HepG2 (cell line): Measurements from ENCODE around the gene AP1AR. TPM values are rescaled to one million over a fixed set of nuclear protein-coding genes. Genes with fewer than 3 reads are reported as not detected.

Source experiments
- ARID3A ChIP-seq: IDR thresholded peaks from 2 replicates; pipeline ENCODE4 v1.6.1; 2012; ENCODE audit warnings: low read depth, low read length, improper control_type of control experiment
- ATF5 ChIP-seq: sonication (generic); formaldehyde crosslinking; IDR thresholded peaks from 2 replicates; pipeline ENCODE4 v1.4.0; 2020; ENCODE audit warnings: mild to moderate bottlenecking, low read depth, missing genetic modification reagents
- CENPX ChIP-seq: sonication (generic); formaldehyde crosslinking; IDR thresholded peaks from 2 replicates; pipeline ENCODE4 v1.9.0; 2021; ENCODE audit warnings: mild to moderate bottlenecking, missing genetic modification reagents, moderate library complexity
- EHMT2 ChIP-seq: fragments of 200-600 bp; sonication (generic); IDR thresholded peaks from 2 replicates; pipeline ENCODE4 v1.7.0; 2017; ENCODE audit warnings: antibody characterized with exemption, low read depth, low read length, borderline replicate concordance
- IRF2 ChIP-seq: IDR thresholded peaks from 2 replicates; pipeline ENCODE4 v1.6.1; 2018; ENCODE audit warnings: missing genetic modification reagents, missing compliant biosample characterization
- MXD4 ChIP-seq: IDR thresholded peaks from 2 replicates; pipeline ENCODE4 v1.6.1; 2016; ENCODE audit warnings: mild to moderate bottlenecking, missing biosample characterization, missing genetic modification reagents
- NAIF1 ChIP-seq: sonication (generic); formaldehyde crosslinking; IDR thresholded peaks from 2 replicates; pipeline ENCODE4 v1.5.0; 2020; ENCODE audit warnings: mild to moderate bottlenecking, missing genetic modification reagents, borderline replicate concordance
- NR2F1 ChIP-seq, 2 experiments: fragments of 450-650 bp in 1 of 2; formaldehyde crosslinking in 1 of 2; IDR thresholded peaks; 2 replicates each; pipeline versions ENCODE4 v1.5.0 to v1.6.1; 2016 to 2020; ENCODE audit warnings: mild to moderate bottlenecking in 1 of 2, missing compliant biosample characterization in 1 of 2, missing genetic modification reagents in 1 of 2, moderate library complexity in 1 of 2
- PATZ1 ChIP-seq: sonication (generic); formaldehyde crosslinking; IDR thresholded peaks from 2 replicates; pipeline ENCODE4 v1.4.0; 2020; ENCODE audit warnings: missing genetic modification reagents
- PITX1 ChIP-seq: sonication (generic); formaldehyde crosslinking; IDR thresholded peaks from 2 replicates; pipeline ENCODE4 v1.5.1; 2020; ENCODE audit warnings: mild to moderate bottlenecking, missing genetic modification reagents
- POGK ChIP-seq: sonication (generic); formaldehyde crosslinking; conservative IDR thresholded peaks from 2 replicates; pipeline ENCODE4 v1.8.0; 2022; ENCODE audit warnings: mild to moderate bottlenecking, moderate library complexity, missing genetic modification reagents
- PPARG ChIP-seq: conservative IDR thresholded peaks from 2 replicates; pipeline ENCODE4 v1.6.1; 2016; ENCODE audit warnings: missing biosample characterization, missing genetic modification reagents
- REST ChIP-seq, 2 experiments: IDR thresholded peaks; 2 replicates each; pipeline ENCODE4 v1.6.1; 2011 to 2012; ENCODE audit warnings: low read length in 2 of 2, borderline replicate concordance in 1 of 2, low read depth in 1 of 2, mild to moderate bottlenecking in 1 of 2, moderate library complexity in 1 of 2
- ZNF225 ChIP-seq: sonication (generic); formaldehyde crosslinking; IDR thresholded peaks from 2 replicates; pipeline ENCODE4 v1.4.0; 2020; ENCODE audit warnings: mild to moderate bottlenecking, missing genetic modification reagents
- ZNF605 ChIP-seq: sonication (generic); formaldehyde crosslinking; IDR thresholded peaks from 2 replicates; pipeline ENCODE4 v1.8.0; 2022; ENCODE audit warnings: mild to moderate bottlenecking, missing genetic modification reagents
- ZNF724P ChIP-seq: sonication (generic); formaldehyde crosslinking; IDR thresholded peaks from 2 replicates; pipeline ENCODE4 v1.8.0; 2022; ENCODE audit warnings: missing genetic modification reagents, borderline replicate concordance
- polyA plus RNA-seq, 8 experiments: library from polyadenylated mRNA; depleted of rRNA in 3 of 8; stranded (reverse) in 7 of 8; unstranded in 1 of 8; fragments of >200 nt; fragmentation: Illumina TruSeq in 4 of 8; extraction: Trizol in 4 of 8; gene quantifications; 2 replicates each; pipeline versions ENCODE4 v1.2.1 to v1.2.3, GENCODE V29; 2011 to 2016; ENCODE audit warnings: low read depth in 4 of 8, missing spikeins in 1 of 8, mixed read lengths in 1 of 8; ENCODE audit not compliant: insufficient read depth in 1 of 8
- total RNA-seq, 5 experiments: library from RNA; depleted of rRNA; stranded (reverse); fragments of >200 nt; fragmentation: Illumina TruSeq; extraction: Trizol; gene quantifications; 2 replicates each; pipeline ENCODE4 v1.2.3, GENCODE V29; 2016; ENCODE audit warnings: low read depth in 1 of 5
- TF ChIP-seq, protein P1 (sequence below): sonication (generic); formaldehyde crosslinking; IDR thresholded peaks from 2 replicates; pipeline ENCODE4 v1.4.0; 2020; ENCODE audit warnings: missing genetic modification reagents

The AP1AR gene
- total and polyA plus RNA-seq, 2 of the 13 experiments (the other 11 are each of a cell fraction or from before 2014, with no cell fraction given), result 24.9 to 39.9 TPM

- TF ChIP-seq, protein P1, sequence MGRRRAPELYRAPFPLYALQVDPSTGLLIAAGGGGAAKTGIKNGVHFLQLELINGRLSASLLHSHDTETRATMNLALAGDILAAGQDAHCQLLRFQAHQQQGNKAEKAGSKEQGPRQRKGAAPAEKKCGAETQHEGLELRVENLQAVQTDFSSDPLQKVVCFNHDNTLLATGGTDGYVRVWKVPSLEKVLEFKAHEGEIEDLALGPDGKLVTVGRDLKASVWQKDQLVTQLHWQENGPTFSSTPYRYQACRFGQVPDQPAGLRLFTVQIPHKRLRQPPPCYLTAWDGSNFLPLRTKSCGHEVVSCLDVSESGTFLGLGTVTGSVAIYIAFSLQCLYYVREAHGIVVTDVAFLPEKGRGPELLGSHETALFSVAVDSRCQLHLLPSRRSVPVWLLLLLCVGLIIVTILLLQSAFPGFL (CRISPR knock-in tag), result no peak
- no peak for TF ChIP-seq ATF5 (CRISPR knock-in tag)
- TF ChIP-seq EHMT2, result no peak
- TF ChIP-seq ARID3A, result 0 out of 2 replicates have a peak, but pooled peaks have one; percentile 29
- TF ChIP-seq REST (IDR thresholded peaks at IDR 0.05; ENCODE audit: borderline replicate concordance in 1 of 2, low read depth in 1 of 2, low read length in 2 of 2), result no peak
- no peak for TF ChIP-seq ZNF225 (CRISPR knock-in tag)
- TF ChIP-seq NR2F1 (CRISPR knock-in tag; IDR thresholded peaks at IDR 0.05), result peak; percentile 50 to 88; a peak in 3 of 4 replicates
- TF ChIP-seq POGK (CRISPR knock-in tag), result no peak
- TF ChIP-seq NAIF1, result no peak
- TF ChIP-seq IRF2 (CRISPR knock-in tag), result no peak
- no peak for TF ChIP-seq MXD4 (CRISPR knock-in tag)
- no peak for TF ChIP-seq ZNF605 (CRISPR knock-in tag)
- no peak for TF ChIP-seq PPARG (CRISPR knock-in tag)
- no peak for TF ChIP-seq PITX1 (CRISPR knock-in tag)
- no peak for TF ChIP-seq ZNF724P (CRISPR knock-in tag)
- no peak for TF ChIP-seq PATZ1 (CRISPR knock-in tag)
- no peak for TF ChIP-seq CENPX
These were observed 51.5 kb downstream of the AP1AR start (continued) for GRCh38 chr4:112282860-112283667.
